Aortic smooth muscle cell (primary cell): ENCODE data around the gene HLA-DOA. TPM values are rescaled to one million over a fixed set of nuclear protein-coding genes. Genes with fewer than 3 reads are reported as not detected.

ENCODE experiments used
- total RNA-seq: library from RNA; depleted of rRNA; stranded (reverse); fragments of >200 nt; gene quantifications from 2 replicates; pipeline ENCODE4 v1.2.3, GENCODE V29; 2014

Gene HLA-DOA
- not detected in 2 replicates for total RNA-seq

GRCh38 chr6:33008944-33009861, at the start of gene HLA-DOA:
HLA-DOA (minus strand) TSS chr6:33009591.

DNA sequence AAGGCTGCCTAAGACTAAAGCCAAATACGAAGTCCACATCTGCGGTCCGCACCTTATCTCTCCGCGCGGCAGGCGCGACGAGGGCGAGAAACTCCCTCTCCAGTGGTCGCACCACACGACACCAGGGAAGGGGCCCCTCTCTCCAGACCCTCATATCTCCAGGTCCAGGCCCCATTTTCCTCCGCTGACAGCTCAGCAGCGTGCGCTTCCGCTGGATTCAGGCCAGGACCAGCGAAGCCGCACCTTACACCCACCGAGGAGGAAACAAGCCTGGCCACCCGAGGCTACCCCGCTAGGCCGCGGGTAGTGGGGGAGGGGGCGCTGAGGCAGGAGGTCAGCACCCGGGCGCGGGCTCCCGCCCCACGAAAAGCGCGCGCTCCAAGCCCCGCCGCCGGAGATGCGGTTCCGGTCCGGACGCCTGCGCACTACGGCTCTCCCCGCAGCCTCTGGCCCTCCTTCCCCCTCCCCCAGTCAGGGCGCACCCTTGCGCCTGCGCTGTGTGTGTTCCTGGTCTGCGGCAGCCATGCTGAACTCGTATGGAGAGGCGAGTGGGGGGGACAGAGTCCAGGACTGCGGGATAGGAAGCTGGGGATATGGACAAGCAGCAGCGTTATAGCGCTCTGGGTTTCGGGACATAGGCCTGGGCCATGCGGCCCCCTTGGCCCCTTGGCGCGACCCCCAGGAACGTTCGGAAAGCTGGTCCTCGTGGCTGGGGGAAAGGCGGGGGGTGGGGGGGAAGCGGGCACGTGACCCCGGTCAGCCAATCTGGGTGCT, 41.1 kb downstream of the HLA-DOA start, which contains the start of gene BRD2:
TSS of gene BRD2 (plus strand) at position 502 of the 774 bp plus-strand sequence. CDS start 4,305 bp downstream, outside the sequence.

Other genes with a start within 250 kb of the HLA-DOA start
- not detected in 2 replicates for gene HLA-DQB2, start 246.1 kb downstream of the HLA-DOA start, total RNA-seq
- 0.13 TPM in 1 of 2 replicates, not detected in the other for gene HLA-DOB, start 192.6 kb downstream of the HLA-DOA start, total RNA-seq
- 21.3 and 21.8 TPM in 2 replicates for gene TAP2, start 170.9 kb downstream of the HLA-DOA start, total RNA-seq
- gene PSMB8, start 165.5 kb downstream of the HLA-DOA start, total RNA-seq = 65.9 and 83.3 TPM in 2 replicates
- 35.9 and 41.0 TPM in 2 replicates for gene TAP1, start 155.9 kb downstream of the HLA-DOA start, total RNA-seq
- 18.5 and 23.4 TPM in 2 replicates for gene PSMB9, start 155.4 kb downstream of the HLA-DOA start, total RNA-seq
- gene HLA-DMB, start 68.6 kb downstream of the HLA-DOA start, total RNA-seq = 0.13 TPM in 1 of 2 replicates, not detected in the other
- gene HLA-DMA, start 56.5 kb downstream of the HLA-DOA start, total RNA-seq = 0.79 and 1.8 TPM in 2 replicates
- gene BRD2, start 41.0 kb downstream of the HLA-DOA start, total RNA-seq = 71.5 and 87.9 TPM in 2 replicates
- gene HLA-DPA1, start 64.1 kb upstream of the HLA-DOA start, total RNA-seq = 2.0 and 2.8 TPM in 2 replicates
- 14.3 and 20.3 TPM in 2 replicates for gene HLA-DPB1, start 66.4 kb upstream of the HLA-DOA start, total RNA-seq
- gene COL11A2, start 182.9 kb upstream of the HLA-DOA start, total RNA-seq = 0.12 and 0.13 TPM in 2 replicates
- gene RXRB, start 191.1 kb upstream of the HLA-DOA start, total RNA-seq = 25.1 and 25.2 TPM in 2 replicates
- 170 and 210 TPM in 2 replicates for gene SLC39A7, start 191.3 kb upstream of the HLA-DOA start, total RNA-seq
- 8.6 and 12.6 TPM in 2 replicates for gene HSD17B8, start 195.1 kb upstream of the HLA-DOA start, total RNA-seq
- gene RING1, start 198.9 kb upstream of the HLA-DOA start, total RNA-seq = 31.0 and 35.0 TPM in 2 replicates